ENCODE measurements around the gene APOC1.
A peak's percentile ranks its signal among the peaks of the same experiment; 100 is the strongest.
"Not testable (repeated sequence)": the region's sequence is repeated elsewhere in the genome, so short reads cannot be mapped to it uniquely, and the experiment has no call there.

APOC1 gene

GRCh38 chr19:44889830-44890365 lies 24.5 kb upstream of the APOC1 start:
- DNase-seq (ENCODE audit: low read depth in 2 of 3, low spot score in 2 of 3) = no peak

DNA sequence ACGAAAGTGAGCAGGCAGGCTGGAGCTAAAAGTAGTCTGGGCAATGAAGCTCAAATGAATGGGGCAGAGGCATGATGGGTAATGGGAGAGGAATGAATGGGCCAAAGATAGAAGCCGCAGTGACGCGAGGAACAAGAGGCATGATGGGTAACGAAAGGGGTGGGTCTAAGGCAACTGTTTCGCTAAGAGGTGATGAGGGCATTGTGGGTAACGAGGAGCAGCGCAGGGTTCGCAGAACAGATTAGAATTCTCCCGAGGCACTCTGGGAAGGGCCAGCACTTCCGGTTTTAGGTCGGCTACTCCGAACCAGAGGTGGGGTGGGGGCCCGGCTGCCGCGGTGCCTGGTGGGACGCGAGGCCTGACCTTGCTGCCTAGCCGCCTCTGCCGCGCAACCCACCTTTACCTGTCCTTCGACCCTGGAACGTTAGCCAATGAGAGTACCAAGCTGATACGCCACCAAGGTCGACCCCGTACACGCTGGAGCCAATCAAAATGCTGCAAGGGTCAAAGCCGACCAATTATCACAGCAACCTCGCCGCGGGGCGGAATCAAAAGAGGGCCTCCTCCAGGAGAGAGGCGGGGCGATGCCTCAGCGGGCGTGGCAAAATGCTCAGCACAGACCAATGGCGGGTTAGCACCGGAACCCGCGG lies 23.9 kb upstream of the APOC1 start:
- peak in 2 of 3 experiments; percentile 99 to 100 for DNase-seq (ENCODE audit: low read depth in 2 of 3, low spot score in 2 of 3)

DNA sequence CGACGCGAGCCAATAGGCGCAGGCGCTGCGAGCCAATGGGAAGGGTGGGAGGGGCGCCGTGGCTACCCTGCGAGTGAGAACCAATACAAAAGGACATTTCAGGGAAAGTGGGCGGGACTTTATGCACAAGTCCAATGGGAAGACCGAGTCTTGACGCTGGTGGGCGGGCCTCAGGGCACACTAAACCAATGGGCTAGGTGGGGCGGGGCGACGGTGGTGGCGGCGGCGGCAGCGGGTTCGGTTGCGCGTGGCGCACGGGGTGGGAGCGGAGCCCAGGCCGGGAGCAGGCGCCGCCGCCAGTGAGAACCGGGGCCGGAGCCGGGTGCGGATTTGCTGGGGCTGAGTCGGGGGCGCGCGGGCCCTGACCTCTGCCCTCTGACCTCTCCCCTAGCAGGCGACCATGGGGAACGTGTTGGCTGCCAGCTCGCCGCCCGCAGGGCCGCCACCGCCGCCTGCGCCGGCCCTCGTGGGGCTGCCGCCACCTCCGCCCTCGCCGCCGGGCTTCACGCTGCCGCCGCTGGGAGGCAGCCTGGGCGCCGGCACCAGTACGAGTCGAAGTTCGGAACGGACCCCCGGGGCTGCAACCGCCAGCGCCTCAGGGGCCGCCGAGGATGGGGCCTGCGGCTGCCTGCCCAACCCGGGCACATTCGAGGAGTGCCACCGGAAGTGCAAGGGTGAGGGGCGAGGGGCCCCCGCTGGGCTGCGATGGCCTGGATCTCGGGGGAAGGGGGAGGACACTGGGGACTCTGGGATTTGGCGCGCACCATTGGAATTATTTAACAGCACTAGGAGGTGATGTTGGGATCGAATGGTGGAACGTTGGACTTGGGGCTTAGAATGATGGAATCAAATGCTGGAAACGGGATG lies 23.2 kb upstream of the APOC1 start, which contains the start of gene TOMM40:
Gene TOMM40, plus strand, starts transcription at position 239 of the 867 bp plus-strand sequence. Its CDS starts 162 bp downstream, at position 401.
- DNase-seq (ENCODE audit: low read depth in 2 of 3, low spot score in 2 of 3) = peak in 1 of 3 experiments; percentile 97

GRCh38 chr19:44892932-44893331 lies 21.5 kb upstream of the APOC1 start:
- DNase-seq (ENCODE audit: low read depth in 2 of 3, low spot score in 2 of 3) = no peak

- no peak for DNase-seq (ENCODE audit: low read depth in 2 of 3, low spot score in 2 of 3)
Observed at GRCh38 chr19:44893332-44894051, 20.9 kb upstream of the APOC1 start.

DNA sequence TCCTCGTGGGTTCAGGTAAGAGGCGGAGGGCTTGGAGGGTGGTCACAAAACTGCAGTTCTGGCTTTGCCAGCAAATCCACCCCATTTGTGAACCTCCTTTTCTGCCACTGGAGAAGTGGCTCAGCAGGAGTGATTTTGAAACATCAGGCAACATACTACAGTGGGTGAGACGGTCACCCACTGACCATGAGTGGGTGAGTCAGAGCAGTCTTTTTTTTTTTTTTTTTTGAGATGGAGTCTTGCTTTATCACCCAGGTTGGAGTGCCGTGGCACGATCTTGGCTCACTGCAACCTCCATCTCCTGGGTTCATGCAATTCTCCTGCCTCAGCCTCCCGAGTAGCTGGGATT lies 20.4 kb upstream of the APOC1 start:
- no peak for DNase-seq (ENCODE audit: low read depth in 2 of 3, low spot score in 2 of 3)

DNA sequence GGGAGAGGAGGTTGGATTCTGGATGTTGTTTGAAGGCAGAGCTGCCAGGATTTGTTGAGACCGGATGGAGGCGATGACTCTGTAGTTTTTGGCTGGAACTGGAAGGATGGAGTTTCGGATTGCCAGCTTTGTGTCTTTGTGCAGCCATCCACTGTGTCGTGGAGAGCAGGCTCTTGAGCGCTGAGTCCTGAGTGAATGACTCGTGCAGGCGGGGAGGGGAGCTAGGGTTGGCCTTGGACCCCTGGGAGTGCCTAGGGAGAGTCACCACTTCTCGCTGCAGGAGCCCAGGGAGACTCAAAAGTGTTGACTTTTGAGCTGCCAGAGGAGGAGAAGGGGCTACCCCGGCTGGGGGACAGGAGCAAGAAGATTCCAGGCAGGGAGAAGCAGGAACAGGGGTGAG lies 19.5 kb upstream of the APOC1 start:
- DNase-seq (ENCODE audit: low read depth in 2 of 3, low spot score in 2 of 3) = no peak

DNA sequence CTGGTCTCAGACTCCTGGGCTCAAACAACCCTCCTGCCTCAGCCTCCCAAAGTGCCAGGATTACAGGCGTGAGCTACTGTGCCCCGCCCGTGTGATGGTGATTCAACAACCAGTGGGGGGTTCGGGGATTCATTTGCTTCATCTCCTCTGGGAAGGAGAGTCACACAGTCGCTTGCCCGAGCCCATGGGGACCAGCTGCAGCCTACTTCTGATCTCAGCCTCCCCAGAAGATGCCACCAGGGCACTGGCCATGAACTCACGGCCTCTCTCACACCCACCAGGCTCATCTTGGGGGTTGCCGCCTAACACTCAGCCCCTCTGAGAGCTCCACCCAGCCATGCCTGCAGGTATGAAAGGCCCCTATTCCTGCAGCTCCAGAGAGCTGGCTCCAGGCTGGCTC lies 16.6 kb upstream of the APOC1 start:
- no peak for DNase-seq (ENCODE audit: low read depth in 2 of 3, low spot score in 2 of 3)

- no peak for DNase-seq (ENCODE audit: low read depth in 2 of 3, low spot score in 2 of 3)
Observed at GRCh38 chr19:44900328-44901244, 13.8 kb upstream of the APOC1 start.

DNA sequence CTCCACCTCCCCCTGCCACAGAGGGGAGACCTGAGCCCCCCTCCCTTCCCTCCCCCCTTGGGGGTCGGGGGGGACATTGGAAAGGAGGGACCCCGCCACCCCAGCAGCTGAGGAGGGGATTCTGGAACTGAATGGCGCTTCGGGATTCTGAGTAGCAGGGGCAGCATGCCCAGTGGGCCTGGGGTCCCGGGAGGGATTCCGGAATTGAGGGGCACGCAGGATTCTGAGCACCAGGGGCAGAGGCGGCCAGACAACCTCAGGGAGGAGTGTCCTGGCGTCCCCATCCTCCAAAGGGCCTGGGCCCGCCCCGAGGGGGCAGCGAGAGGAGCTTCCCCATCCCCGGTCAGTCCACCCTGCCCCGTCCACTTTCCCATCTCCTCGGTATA lies 11.2 kb upstream of the APOC1 start:
- no peak for DNase-seq (ENCODE audit: low read depth in 2 of 3, low spot score in 2 of 3)

DNA sequence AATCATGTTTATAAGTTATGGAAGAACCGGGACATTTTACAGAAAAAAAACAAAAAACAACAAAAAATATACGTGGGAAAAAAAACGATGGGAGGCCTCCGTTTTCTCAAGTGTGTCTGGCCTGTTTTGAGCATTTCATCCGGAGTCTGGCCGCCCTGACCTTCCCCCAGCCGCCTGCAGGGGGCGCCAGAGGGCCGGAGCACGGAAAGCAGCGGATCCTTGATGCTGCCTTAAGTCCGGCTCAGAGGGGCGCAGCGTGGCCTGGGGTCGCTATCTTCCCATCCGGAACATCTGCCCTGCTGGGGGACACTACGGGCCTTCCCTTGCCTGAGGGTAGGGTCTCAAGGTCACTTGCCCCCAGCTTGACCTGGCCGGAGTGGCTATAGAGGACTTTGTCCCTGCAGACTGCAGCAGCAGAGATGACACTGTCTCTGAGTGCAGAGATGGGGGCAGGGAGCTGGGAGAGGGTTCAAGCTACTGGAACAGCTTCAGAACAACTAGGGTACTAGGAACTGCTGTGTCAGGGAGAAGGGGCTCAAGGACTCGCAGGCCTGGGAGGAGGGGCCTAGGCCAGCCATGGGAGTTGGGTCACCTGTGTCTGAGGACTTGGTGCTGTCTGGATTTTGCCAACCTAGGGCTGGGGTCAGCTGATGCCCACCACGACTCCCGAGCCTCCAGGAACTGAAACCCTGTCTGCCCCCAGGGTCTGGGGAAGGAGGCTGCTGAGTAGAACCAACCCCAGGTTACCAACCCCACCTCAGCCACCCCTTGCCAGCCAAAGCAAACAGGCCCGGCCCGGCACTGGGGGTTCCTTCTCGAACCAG lies 10.6 kb upstream of the APOC1 start:
- DNase-seq (ENCODE audit: low read depth in 2 of 3, low spot score in 2 of 3) = peak; percentile 43 to 83 (median 76)

DNA sequence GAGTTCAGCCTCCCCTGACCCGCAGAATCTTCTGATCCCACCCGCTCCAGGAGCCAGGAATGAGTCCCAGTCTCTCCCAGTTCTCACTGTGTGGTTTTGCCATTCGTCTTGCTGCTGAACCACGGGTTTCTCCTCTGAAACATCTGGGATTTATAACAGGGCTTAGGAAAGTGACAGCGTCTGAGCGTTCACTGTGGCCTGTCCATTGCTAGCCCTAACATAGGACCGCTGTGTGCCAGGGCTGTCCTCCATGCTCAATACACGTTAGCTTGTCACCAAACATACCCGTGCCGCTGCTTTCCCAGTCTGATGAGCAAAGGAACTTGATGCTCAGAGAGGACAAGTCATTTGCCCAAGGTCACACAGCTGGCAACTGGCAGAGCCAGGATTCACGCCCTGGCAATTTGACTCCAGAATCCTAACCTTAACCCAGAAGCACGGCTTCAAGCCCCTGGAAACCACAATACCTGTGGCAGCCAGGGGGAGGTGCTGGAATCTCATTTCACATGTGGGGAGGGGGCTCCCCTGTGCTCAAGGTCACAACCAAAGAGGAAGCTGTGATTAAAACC lies 9.9 kb upstream of the APOC1 start:
- no peak for DNase-seq (ENCODE audit: low read depth in 2 of 3, low spot score in 2 of 3)

- DNase-seq (ENCODE audit: low read depth in 2 of 3, low spot score in 2 of 3) = no peak
Observed at GRCh38 chr19:44905437-44906160, 8.8 kb upstream of the APOC1 start, which contains the start of gene APOE. APOE (plus strand) TSS chr19:44905796; CDS start chr19:44906625, 829 bp downstream.

GRCh38 chr19:44907613-44908012 lies 6.8 kb upstream of the APOC1 start:
- no peak for DNase-seq (ENCODE audit: low read depth in 2 of 3, low spot score in 2 of 3)

GRCh38 chr19:44908074-44908835 lies 6.2 kb upstream of the APOC1 start:
- DNase-seq (ENCODE audit: low read depth in 2 of 3, low spot score in 2 of 3) = no peak

DNA sequence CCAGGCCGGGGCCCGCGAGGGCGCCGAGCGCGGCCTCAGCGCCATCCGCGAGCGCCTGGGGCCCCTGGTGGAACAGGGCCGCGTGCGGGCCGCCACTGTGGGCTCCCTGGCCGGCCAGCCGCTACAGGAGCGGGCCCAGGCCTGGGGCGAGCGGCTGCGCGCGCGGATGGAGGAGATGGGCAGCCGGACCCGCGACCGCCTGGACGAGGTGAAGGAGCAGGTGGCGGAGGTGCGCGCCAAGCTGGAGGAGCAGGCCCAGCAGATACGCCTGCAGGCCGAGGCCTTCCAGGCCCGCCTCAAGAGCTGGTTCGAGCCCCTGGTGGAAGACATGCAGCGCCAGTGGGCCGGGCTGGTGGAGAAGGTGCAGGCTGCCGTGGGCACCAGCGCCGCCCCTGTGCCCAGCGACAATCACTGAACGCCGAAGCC lies 5.6 kb upstream of the APOC1 start:
- no peak for DNase-seq (ENCODE audit: low read depth in 2 of 3, low spot score in 2 of 3)

DNA sequence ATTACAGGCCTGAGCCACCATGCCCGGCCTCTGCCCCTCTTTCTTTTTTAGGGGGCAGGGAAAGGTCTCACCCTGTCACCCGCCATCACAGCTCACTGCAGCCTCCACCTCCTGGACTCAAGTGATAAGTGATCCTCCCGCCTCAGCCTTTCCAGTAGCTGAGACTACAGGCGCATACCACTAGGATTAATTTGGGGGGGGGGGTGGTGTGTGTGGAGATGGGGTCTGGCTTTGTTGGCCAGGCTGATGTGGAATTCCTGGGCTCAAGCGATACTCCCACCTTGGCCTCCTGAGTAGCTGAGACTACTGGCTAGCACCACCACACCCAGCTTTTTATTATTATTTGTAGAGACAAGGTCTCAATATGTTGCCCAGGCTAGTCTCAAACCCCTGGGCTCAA lies 4.6 kb upstream of the APOC1 start:
- DNase-seq (ENCODE audit: low read depth in 2 of 3, low spot score in 2 of 3) = no peak

DNA sequence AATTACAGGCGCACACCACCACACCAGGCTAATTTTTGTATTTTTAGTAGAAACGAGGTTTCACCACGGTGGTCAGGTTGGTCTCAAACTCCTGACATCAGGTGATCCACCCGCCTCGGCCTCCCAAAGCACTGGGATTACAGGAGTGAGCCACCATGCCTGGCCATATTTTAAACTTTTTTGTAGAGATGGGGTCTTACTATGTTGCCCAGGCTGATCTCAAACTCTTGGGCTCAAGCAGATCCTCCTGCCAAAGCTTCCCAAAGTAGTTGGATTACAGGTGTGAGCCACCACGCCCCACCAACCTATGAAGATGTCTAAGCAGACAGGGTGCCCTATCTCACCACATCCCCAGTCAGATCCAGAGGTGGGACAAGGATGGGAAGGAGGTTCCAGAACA lies 2.5 kb upstream of the APOC1 start:
- not testable (repeated sequence) for DNase-seq (ENCODE audit: low read depth in 2 of 3, low spot score in 2 of 3)

Measured in activated CD8-positive, alpha-beta memory T cell treated with anti-CD3 and anti-CD28 coated beads for 48 hours (primary cell).